ES-I3 (cell line): ENCODE measurements around the gene CD209.
"Not testable (repeated sequence)": the region's sequence is repeated elsewhere in the genome, so short reads cannot be mapped to it uniquely, and the experiment has no call there.

Experiments used
- H3K36me3 ChIP-seq: 2 replicates; pipeline ENCODE4 v1.6.1; 2013; ENCODE audit warnings: mild to moderate bottlenecking, low read length, control low read depth, moderate library complexity; ENCODE audit not compliant: insufficient read depth
- H3K4me1 ChIP-seq: 2 replicates; pipeline ENCODE4 v1.6.1; 2013; ENCODE audit warnings: mild to moderate bottlenecking, control low read depth, low read length; ENCODE audit not compliant: insufficient read depth
- H3K9ac ChIP-seq: 2 replicates; pipeline ENCODE4 v1.6.1; 2013; ENCODE audit warnings: low read depth, mild to moderate bottlenecking, low read length, moderate library complexity
- H3K9me3 ChIP-seq: 2 replicates; pipeline ENCODE4 v1.6.1; 2013; ENCODE audit warnings: mild to moderate bottlenecking, low read length, moderate library complexity; ENCODE audit not compliant: control insufficient read depth, insufficient read depth

CD209 gene

GRCh38 chr19:7781157-7781556 lies 33.8 kb upstream of the CD209 start:
- Histone ChIP-seq H3K9me3 (no peaks in the 10 kb centered on the region), H3K9ac (no peak overlapping the region), H3K4me1 (no peaks in the 10 kb centered on the region), H3K36me3 (no peaks in the 10 kb centered on the region)

GRCh38 chr19:7779631-7780486 lies 32.5 kb upstream of the CD209 start:
- H3K9me3 ChIP-seq = no peaks in the 10 kb centered on the region
- H3K36me3 ChIP-seq = no peaks in the 10 kb centered on the region
- H3K4me1 ChIP-seq = no peaks in the 10 kb centered on the region
- H3K9ac ChIP-seq = no peak overlapping the region

- Histone ChIP-seq H3K9ac (0 out of 2 replicates have a peak overlapping the region, but pooled peaks have one; percentile 6), H3K36me3 (no peaks in the 10 kb centered on the region), H3K4me1 (no peaks in the 10 kb centered on the region), H3K9me3 (no peaks in the 10 kb centered on the region)
Measured at GRCh38 chr19:7778081-7778480, 30.7 kb upstream of the CD209 start.

- H3K4me1 ChIP-seq = no peaks in the 10 kb centered on the region
- no peaks in the 10 kb centered on the region for H3K36me3 ChIP-seq
- H3K9me3 ChIP-seq = no peaks in the 10 kb centered on the region
- no peak overlapping the region for H3K9ac ChIP-seq
Measured at GRCh38 chr19:7775761-7776160, 28.4 kb upstream of the CD209 start.

- no peaks in the 10 kb centered on the region for H3K9me3 ChIP-seq
- H3K36me3 ChIP-seq = no peaks in the 10 kb centered on the region
- H3K9ac ChIP-seq = no peak overlapping the region
- H3K4me1 ChIP-seq = no peaks in the 10 kb centered on the region
Measured at GRCh38 chr19:7773841-7774240, 26.5 kb upstream of the CD209 start.

- Histone ChIP-seq H3K4me1 (no peaks in the 10 kb centered on the region), H3K36me3 (no peaks in the 10 kb centered on the region), H3K9me3 (no peaks in the 10 kb centered on the region), H3K9ac (no peak overlapping the region)
Measured at GRCh38 chr19:7772752-7773291, 25.5 kb upstream of the CD209 start.

- no peaks in the 10 kb centered on the region for H3K4me1 ChIP-seq
Measured at GRCh38 chr19:7771072-7771471, 23.7 kb upstream of the CD209 start.

GRCh38 chr19:7769171-7769570 lies 21.8 kb upstream of the CD209 start:
- no peaks in the 10 kb centered on the region for H3K36me3 ChIP-seq
- no peaks in the 10 kb centered on the region for H3K4me1 ChIP-seq
- H3K9ac ChIP-seq = no peak overlapping the region
- no peaks in the 10 kb centered on the region for H3K9me3 ChIP-seq

More at GRCh38 chr19:7771072-7771471, 23.7 kb upstream of the CD209 start:
- H3K36me3 ChIP-seq = no peaks in the 10 kb centered on the region
- no peak overlapping the region for H3K9ac ChIP-seq
- H3K9me3 ChIP-seq = no peaks in the 10 kb centered on the region

GRCh38 chr19:7767487-7767886 lies 20.2 kb upstream of the CD209 start:
- Histone ChIP-seq H3K4me1 (no peaks in the 10 kb centered on the region), H3K9me3 (no peaks in the 10 kb centered on the region), H3K36me3 (no peaks in the 10 kb centered on the region), H3K9ac (no peak overlapping the region)

- Histone ChIP-seq H3K9me3 (no peaks in the 10 kb centered on the region), H3K9ac (no peak overlapping the region)
Measured at GRCh38 chr19:7766535-7766934, 19.2 kb upstream of the CD209 start.

GRCh38 chr19:7765043-7765442 lies 17.7 kb upstream of the CD209 start:
- H3K36me3 ChIP-seq, H3K9me3 ChIP-seq, H3K9ac ChIP-seq, H3K4me1 ChIP-seq: not testable (repeated sequence)

More at GRCh38 chr19:7766535-7766934, 19.2 kb upstream of the CD209 start:
- H3K4me1 ChIP-seq = no peaks in the 10 kb centered on the region
- H3K36me3 ChIP-seq = no peaks in the 10 kb centered on the region

GRCh38 chr19:7764157-7764556 lies 16.8 kb upstream of the CD209 start:
- H3K4me1 ChIP-seq, H3K36me3 ChIP-seq, H3K9ac ChIP-seq, H3K9me3 ChIP-seq: not testable (repeated sequence)

GRCh38 chr19:7763696-7764095 lies 16.4 kb upstream of the CD209 start:
- Histone ChIP-seq H3K36me3 (no peaks in the 10 kb centered on the region), H3K9ac (no peak overlapping the region), H3K9me3 (no peaks in the 10 kb centered on the region), H3K4me1 (no peaks in the 10 kb centered on the region)

GRCh38 chr19:7762719-7763293 lies 15.5 kb upstream of the CD209 start, which contains the start of gene CLEC4M:
Gene CLEC4M (plus strand): TSS chr19:7763243. CDS start chr19:7763267, 24 bp downstream.
- Histone ChIP-seq H3K36me3 (no peaks in the 10 kb centered on the region), H3K4me1 (no peaks in the 10 kb centered on the region), H3K9ac (no peak within 1 kb of the TSS), H3K9me3 (no peaks in the 10 kb centered on the region)

- H3K9ac ChIP-seq = no peak overlapping the region
- H3K36me3 ChIP-seq = no peaks in the 10 kb centered on the region
- H3K4me1 ChIP-seq = no peaks in the 10 kb centered on the region
- H3K9me3 ChIP-seq = peaks cover 5% of the 10 kb centered on the region; the same call in 1 of the 2 replicates
Measured at GRCh38 chr19:7759156-7759555, 11.8 kb upstream of the CD209 start.
